Bone marrow (tissue), 2 donors: ENCODE data around the gene RAB11B.
"Not testable (repeated sequence)": the region's sequence is repeated elsewhere in the genome, so short reads cannot be mapped to it uniquely, and the experiment has no call there.

Experiments used
- DNase-seq, 2 donors: peaks; one replicate each; lab custom pipeline; 2025; lab: John Stamatoyannopoulos, UW

Gene RAB11B

DNA sequence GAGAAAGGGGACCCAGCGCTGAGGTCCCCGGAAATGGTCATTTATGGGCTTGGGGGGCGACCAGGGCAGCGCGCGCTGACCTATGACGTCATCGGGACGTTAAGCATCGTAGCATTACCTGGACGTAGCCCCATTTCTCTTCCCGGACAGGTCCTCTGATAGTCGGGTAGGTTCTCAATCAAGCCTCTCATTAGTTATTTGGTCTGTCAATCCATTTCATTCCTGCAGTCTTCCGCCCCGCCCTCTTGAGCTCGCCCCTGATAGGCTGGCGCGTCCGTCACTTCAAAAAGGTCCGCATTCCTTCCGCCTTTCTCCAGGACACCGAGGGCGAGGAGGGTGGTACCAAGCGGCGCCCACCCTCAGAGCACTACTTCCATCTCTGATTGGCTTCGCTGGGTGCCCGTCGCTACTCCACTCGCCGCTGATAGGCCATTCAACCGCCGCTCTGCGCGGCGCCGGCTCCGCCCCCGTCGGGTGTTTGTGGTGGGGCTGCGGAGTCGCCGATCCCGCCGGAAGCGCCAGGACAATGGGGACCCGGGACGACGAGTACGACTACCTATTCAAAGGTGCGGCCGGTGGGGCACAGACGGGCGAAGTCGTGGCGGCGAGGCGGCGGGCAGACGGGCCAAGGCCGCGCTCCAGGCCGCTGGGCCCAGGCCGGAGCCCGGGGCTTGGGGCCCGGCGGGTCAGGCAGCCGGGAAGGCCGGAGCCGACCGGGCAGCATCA lies at the start of gene RAB11B:
Gene RAB11B (plus strand): TSS at position 470 of the 726 bp plus-strand sequence. CDS start 57 bp downstream, at position 527.
- DNase-seq, result peak; percentile 86 to 100

DNA sequence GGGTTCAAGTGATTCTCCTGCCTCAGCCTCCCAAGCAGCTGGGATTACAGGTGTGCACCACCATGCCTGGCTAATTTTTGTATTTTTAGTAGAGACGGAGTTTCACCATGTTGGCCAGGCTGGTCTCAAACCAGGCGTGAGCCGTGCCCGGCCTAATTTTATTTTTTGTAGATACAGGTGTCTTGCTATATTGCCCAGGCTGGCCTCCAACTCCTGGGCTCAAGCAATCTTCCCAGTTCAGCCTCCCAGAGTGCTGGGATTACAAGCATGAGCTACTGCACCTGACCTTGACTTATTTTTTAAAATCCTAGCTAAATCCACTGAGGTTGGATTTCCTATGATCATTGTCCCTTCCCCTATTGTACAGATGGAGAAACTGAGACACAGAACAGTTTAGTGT lies 48.7 kb upstream of the RAB11B start:
- DNase-seq, result not testable (repeated sequence)

DNA sequence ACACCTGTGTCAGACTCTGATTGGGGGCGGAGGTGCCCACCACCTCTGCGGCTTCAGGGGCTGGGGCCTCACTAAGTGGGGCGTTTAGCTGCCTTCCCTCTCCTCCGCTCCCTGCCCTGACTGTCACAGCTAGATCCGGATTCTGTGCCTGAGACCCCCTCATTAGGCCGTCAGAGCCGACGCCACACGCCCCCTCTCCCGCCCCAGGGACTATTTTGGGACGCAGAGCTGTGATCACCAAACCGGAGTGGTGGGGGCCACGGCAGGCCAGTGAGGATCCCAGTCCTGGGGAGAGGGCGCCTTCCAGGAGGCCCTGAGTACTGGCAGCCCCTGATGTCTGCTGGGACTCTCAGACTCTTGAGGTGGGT lies 47.9 kb upstream of the RAB11B start:
- DNase-seq, result no peak

DNA sequence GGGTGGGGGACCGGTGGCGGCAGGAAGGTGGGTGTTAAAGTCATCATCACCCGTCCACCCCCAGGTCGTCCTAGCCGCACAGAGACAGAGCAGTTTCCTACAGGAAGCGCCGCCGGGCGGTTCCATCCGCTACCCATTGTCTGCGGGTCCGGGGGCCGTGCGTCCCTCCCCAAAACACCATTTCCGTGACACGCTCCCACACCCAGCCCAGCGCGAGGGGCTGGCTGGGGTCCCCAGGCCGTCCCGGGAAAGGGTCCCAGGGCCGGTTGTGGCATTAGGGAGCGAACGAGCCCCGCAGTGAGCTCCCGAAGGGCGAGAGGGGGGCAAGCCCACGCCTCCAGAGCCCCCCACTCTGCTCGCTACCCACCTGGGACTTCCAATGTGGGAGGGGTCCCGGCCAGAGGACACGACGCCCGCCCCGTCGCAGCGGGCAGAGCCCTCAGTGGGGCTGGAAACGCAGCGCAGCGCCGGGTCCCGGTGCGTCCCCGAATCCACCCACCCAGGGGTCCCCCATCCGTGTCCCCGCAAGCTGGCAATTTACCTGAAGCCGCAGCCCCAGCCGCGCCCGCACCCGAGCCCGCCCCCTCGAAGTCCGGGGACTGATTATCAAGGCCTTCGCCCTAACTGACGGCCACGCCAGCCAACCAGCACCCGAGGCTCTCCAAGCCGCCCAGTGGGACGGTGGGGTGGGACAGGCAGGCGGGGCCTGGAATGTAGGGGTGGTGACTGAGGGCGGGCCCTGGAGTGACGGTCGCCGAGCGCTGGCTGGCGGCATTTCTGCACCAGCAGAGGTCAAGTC lies 47.3 kb upstream of the RAB11B start, which contains the start of gene KANK3:
Gene KANK3 (minus strand): TSS at position 579 of the 799 bp plus-strand sequence. CDS start 5,434 bp downstream, outside the sequence.
- peak; percentile 39 to 60 for DNase-seq

DNA sequence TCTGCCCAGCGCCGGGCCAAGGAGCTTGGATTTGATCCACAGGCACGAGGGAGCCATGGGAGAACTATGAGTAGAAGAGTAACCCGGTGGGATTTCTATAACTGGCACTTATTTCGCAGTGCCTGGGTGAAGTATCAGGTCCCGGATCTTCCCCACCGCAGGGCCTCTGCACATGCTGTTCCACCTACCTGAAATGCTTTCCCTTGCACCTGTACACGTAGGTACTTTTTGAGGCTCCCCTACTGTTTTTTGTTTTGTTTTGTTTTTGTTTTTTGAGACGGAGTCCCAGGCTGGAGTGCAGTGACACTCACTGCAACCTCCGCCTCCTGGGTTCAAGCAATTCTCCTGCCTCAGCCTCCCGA lies 46.7 kb upstream of the RAB11B start:
- no peak for DNase-seq

DNA sequence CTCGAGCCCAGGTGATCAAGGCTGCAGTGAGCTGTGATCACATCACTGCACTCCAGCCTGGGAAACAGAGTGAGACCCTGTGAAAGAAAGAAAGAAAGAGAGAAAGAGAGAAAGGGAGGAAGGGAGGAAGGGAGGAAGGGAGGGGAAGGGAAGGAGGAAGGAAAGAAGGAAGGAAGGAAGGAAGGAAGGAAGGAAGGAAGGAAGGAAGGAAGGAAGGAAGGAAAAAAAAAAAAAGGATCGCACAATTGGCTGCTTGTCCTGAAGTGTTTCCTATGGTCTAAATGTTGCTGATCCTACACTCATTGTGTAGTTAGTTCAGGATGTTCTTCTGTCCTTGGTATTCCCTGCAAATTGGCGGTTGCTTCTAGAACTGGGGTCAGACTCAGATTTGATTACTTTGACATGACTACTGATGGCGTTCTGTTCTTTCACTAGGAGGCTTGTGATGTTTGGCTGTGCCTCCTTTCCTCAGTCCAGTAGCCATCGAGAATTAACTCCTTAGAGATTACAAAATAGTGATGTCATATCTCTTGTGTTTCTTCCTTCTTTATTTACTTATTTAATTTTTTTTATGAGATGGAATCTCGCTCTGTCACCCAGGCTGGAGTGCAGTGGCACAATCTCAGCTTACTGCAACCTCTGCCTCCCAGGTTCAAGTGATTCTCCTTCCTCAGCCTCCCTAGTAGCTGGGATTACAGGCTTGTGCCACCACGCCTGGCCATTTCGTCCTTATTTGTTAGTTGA lies 40.4 kb upstream of the RAB11B start:
- DNase-seq, result not testable (repeated sequence)

DNA sequence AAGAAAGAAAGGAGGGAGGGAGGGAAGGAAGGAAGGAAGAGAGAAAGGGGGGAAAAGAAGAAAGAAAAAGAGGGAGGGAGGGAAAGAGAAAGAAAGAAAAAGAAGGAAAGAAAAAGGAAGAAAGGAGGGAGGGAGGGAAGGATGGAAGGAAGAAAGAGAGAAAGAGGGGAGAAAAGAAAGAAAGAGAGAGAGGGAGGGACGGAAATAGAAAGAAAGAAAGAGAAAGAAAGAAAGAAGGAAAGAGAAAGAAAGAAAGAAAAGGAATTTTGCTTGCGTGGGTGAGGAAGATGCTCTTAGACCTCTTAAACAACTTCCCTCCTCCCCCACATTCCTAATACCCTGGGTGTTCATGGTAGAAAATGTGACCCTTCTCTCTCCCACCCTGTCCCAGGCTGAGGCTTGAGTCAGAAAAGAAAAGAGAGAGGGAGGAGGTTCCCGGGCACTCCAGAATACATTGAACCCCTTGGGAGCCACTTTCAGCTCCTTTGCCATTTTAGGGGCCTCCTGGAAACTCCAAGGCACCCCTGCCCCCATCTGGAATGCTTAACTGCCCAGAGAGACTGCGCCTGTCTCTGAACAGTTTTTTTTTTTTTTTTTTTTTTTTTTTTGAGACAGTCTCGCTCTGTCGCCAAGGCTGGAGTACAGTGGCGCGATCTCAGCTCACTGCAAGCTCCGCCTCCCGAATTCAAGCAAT lies 37.9 kb upstream of the RAB11B start:
- no peak for DNase-seq

DNA sequence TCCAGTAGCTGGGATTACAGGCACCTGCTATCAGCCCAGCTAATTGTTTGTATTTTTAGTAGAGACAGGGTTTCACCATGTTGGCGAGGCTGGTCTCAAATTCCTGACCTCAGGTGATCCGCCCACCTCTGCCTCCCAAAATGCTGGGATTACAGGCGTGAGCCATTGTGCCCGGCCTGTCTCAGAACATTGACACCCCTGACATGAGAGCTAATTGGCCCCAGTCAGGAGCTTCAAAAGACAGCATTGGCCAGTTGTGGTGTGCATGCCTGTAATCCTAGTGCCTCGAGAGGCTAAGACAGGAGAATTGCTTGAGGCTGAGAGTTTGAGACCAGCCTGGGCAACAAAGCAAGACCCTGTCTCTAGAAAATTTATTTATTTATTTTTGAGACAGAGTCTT lies 37.3 kb upstream of the RAB11B start:
- DNase-seq, result not testable (repeated sequence)

DNA sequence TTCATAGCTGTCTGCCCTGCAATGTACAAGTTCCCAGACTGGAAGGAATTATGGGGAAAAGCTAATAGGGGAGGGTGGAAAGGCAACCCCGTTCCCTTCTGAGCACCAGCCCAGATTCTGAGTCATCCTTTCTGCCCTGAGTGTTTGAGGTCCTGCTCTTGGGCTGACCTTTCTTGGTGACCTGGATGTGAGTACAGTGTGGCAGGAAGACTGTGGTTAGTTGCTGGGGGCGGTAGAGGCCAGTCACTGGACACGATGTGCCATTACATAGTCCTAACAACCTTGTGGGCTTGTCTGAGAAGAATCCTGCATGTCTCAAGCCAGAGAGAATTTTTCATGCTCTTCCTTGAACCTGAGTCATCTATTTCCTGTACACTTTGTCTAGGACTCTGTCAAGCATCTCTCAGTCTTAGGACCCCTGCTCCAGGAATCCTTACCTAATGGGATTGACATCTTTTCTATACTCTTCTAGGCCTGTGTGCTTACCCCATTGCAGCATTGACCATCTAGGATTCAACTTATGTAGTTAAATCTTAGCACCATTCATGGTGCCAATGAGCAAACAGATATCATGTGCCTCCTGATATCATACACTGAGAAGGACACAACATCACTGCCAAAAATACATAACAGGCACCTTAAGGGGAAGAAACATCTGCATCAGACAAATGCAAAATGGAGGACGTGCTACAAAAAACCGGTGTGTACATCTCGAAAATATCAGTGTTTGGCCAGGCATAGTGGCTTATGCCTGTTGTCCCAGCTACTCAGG lies 34.3 kb upstream of the RAB11B start:
- DNase-seq, result no peak

DNA sequence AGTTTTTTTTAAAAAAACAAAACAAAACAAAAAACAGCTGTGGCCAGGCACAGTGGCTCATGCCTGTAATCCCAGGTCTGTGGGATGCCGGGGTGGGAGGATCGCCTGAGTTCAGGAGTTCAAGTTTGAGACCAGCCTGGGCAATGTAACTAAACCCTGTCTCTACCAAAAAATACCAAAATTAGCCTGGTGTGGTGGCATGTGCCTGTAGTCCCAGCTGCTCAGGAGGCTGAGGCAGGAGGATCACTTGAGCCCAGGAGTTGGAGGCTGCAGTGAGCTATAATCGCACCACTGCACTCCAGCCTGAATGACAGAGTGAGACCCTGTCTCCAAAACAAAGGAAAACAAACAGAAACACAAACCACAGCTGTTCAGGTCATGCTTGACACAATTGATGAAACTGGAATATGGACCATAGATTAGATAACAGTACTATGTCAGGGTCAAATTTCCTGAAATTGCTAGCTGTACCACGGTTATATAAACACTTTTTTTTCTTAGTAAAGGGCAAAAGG lies 33.1 kb upstream of the RAB11B start:
- no peak for DNase-seq

DNA sequence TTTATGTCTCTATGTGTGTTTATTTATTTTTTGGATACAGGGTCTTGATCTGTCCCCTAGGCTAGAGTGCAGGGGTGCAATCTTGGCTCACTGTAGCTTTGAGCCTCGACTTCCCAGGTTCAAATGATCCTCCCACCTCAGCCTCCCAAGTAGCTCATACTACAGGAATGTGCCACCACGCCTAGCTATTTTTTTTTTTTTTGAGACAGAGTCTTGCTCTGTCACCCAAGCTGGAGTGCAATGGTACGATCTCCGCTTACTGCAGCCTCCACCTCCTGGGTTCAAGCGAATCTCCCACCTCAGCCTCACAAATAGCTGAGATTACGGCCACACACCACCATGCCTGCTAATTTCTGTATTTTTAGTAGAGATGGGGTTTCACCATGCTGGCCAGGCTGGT lies 31.2 kb upstream of the RAB11B start:
- DNase-seq, result no peak

DNA sequence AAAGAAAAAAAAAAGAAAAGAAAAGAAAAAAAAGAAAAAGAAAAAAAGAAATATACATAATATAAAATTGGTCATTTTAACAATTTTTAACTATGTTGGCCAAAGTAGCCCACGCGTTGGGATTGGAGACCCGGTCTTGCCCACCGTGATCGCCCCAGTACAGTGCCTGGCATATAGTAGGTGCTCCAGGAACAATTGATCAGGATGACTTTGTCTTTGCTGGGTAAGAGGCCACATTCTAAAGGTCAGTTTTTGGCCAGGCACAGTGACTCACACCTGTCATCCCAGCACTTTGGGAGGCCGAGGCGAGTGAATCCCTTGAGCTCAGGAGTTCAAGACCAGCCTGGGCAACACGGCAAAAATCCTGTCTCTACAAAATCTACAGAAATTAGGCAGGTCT lies 30.0 kb upstream of the RAB11B start:
- DNase-seq, result no peak

DNA sequence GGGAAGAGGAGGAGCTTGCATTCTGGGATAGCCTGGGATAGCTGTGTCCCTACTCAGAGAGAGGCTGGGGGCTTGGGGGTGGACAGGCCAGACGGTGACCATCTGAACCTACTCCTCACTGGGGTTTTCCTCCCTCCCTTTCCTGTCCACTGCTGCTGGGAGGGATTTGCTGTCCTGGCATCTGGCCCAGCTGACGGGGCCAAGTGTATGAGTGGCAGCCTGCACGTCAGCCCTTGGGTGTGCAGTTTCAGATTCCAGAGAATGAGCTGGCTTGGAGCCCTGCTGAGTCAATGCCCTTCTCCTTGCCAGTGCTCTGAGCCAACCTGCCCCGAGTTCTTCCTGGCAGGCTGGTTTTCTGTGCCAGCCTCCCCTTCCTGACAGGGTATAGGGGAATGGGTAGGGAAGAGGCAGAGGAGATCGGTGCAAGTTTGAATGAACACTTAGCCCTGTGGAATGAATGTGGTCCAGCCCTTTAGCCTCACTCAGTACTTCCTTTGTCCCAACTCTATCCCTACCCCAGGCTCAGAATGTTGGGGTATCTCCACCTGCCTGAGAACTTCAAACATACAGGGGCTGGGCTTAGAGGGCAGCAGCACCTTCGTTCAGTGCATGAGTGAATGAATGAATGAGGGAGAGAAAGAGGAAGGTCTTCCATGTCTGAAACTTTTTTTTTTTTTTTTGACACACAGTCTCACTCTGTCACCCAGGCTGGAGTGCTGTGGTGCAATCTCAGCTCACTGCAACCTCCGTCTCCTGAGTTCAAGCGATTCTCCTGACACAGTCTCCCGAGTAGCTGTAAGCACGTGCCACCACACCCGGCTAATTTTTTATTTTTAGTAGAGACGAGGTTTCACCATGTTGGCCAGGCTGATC lies 28.0 kb upstream of the RAB11B start:
- DNase-seq, result peak in 1 of 2 donors; percentile 31

DNA sequence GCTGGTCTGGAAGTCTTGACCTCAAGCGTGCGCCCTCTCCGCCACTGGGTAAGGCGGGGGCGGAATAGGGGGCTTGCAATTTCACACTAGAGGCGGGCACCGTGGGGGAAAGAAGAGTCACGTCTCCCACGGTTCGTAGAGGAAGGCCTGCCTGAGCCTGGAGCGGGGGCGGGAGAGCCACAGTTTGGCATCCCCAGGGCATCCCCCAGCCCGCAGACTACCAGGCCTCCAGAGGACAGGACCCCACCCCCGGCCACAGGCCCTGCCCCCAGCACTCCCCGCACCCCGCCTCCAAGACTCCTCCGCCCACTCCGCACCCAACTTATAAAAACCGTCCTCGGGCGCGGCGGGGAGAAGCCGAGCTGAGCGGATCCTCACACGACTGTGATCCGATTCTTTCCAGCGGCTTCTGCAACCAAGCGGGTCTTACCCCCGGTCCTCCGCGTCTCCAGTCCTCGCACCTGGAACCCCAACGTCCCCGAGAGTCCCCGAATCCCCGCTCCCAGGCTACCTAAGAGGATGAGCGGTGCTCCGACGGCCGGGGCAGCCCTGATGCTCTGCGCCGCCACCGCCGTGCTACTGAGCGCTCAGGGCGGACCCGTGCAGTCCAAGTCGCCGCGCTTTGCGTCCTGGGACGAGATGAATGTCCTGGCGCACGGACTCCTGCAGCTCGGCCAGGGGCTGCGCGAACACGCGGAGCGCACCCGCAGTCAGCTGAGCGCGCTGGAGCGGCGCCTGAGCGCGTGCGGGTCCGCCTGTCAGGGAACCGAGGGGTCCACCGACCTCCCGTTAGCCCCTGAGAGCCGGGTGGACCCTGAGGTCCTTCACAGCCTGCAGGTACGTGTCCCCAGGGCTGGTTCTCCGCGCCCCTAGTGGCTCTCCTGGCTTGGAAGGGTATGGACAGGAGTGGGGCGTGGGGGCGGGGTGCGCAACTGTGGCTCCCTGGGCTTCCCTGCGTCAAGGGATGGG lies 26.1 kb upstream of the RAB11B start, which contains the start of gene ANGPTL4:
Gene ANGPTL4 (plus strand): TSS at position 353 of the 969 bp plus-strand sequence. CDS start 167 bp downstream, at position 520.
- no peak for DNase-seq

DNA sequence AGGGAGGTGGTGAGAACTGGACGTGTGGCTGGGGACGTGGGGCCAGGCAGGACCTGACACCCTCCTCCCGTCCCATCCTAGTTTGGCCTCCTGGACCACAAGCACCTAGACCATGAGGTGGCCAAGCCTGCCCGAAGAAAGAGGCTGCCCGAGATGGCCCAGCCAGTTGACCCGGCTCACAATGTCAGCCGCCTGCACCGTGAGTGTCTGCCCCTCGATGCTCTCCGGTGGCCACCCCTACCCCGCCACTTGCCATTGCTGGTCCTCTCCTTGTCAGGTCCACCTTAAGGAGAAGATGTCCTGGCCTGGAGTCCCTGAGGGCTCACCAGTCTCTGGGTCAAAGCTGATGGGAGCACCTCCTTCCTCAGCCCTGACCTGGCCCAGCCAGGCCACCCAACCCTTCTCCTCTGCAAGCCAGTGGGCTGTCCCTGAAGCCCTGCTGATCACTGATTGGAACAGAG lies 24.0 kb upstream of the RAB11B start:
- no peak for DNase-seq

DNA sequence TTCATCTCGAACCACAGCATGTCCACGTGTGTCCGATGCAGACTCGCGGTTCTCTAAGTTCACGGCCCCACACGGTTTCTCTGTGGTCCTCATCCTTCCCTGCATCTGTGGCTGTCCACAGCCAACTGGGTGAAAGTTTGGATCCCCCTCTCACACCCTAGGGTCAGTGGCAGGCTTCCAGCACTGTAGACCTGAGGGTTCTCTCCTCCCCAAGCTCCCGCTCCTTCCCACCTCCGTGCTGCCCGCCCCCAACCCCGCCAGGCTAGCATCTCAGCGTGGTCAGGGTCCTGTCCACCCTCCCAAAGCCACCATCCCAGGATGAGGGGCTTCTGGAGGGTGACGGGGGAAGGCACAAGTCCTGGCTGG lies 23.2 kb upstream of the RAB11B start:
- DNase-seq, result no peak

DNA sequence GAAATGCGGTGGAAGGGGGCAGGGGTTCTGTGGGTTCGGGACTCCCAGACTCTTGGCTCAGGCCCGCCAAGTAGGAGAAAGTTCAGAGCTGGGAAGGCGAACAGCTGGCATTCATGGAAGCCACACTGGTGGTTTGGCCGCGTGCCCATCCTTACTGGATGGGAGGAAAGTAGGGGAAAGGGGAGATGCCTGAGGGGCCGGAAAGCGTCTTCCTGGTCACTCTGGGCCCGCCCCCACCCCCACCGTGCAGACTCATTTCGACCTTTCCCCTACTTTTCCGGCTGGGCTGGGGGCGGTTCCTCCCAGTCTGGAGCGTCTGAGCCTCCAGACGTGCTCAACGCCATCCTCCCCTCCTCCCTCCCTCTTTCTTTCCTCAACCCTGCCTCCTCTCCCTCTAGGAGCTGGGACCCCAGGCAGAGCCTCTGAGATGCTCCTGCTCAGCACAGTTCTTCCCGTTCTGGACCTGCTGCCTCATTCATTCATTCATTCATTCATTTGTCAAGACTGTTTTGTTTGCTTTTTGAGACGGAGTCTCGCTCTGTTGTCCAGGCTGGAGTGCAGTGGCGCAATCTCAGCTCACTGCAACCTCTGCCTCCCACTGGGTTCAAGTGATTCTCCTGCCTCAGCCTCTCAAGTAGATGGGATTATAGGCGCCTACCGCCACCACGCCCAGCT lies 22.7 kb upstream of the RAB11B start:
- no peak for DNase-seq
